Measurements from ENCODE around the gene CARD11. TPM values are rescaled to one million over a fixed set of nuclear protein-coding genes. Genes with fewer than 3 reads are reported as not detected.

CARD11 gene
- polyA plus RNA-seq, 1 of the 3 experiments (the other 2 are of a cell fraction), result not detected

DNA sequence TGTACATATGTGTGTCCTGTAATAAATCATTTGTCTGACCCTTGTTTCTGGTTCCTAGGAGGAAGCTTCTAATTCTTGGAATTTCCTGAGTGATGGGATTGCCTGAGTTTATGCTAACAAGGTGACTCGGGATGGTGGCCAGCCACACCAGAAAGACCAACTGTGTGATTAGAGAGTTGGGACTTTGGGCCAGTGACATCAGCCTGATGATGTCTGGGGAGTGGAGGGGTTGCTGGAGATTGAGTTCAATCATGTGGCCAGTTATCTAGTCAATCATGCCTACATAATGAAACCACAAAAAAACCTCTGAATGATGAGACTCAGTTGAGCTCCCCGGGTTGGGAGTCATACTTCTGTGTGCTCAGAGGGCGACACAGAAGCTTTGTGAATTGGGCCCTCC lies 23.5 kb upstream of the CARD11 start:
- ChIA-PET POLR2A (no interaction called here), CTCF (interaction anchor here (1.2 to 2.6 kb wide), 6 partner anchors 11 to 202 kb away, joined by 3 to 10 read pairs (median 6); no protein-coding TSS in a partner anchor)
- no peak overlapping the region for H3K4me3 ChIP-seq (ENCODE audit: low read depth in 2 of 2, low read length in 1 of 2)
- no peak overlapping the region for H3K9ac ChIP-seq
- H3F3A ChIP-seq (replicated peaks; ENCODE audit: insufficient read depth), result no peaks in the 10 kb centered on the region
- no peaks in the 10 kb centered on the region for H4K20me1 ChIP-seq (ENCODE audit: insufficient read depth)
- no peak overlapping the region for H3K27ac ChIP-seq (ENCODE audit: low read depth in 2 of 2, low read length in 1 of 2)
- no peaks in the 10 kb centered on the region for H3K79me2 ChIP-seq (ENCODE audit: insufficient read depth)
- no peaks in the 10 kb centered on the region for H3K4me1 ChIP-seq (ENCODE audit: control insufficient read depth in 1 of 2, insufficient read depth in 2 of 2, low read depth in 1 of 2, low read length in 1 of 2)
- TF ChIP-seq ZBTB33 (IDR thresholded peaks at IDR 0.05; ENCODE audit: borderline replicate concordance, low read depth), result no peak
- no peak for TF ChIP-seq FOXM1 (IDR thresholded peaks at IDR 0.05; ENCODE audit: low read depth)
- TF ChIP-seq FOSL2 (IDR thresholded peaks at IDR 0.05; ENCODE audit: borderline replicate concordance, low read depth), result no peak
- no peak for TF ChIP-seq FOXJ3 (CRISPR knock-in tag; IDR thresholded peaks at IDR 0.05)
- no peak for TF ChIP-seq POLR2AphosphoS5 (IDR thresholded peaks at IDR 0.05; ENCODE audit: low read depth, low read length)
- H2AFZ ChIP-seq (ENCODE audit: low read depth), result no peak overlapping the region
- H3K36me3 ChIP-seq (replicated peaks in 1 of 2; ENCODE audit: control insufficient read depth in 1 of 2, insufficient read depth in 2 of 2, low read length in 1 of 2), result no peaks in the 10 kb centered on the region
- no peak overlapping the region for H3K4me2 ChIP-seq
- DNase-seq, result no peak
- WGBS (ENCODE audit: low lambda C conversion rate), result 41% methylated on average over 3 of the region's 3 CpGs
- H3K9me2 ChIP-seq, result no peaks in the 10 kb centered on the region
- H3K27me3 ChIP-seq (ENCODE audit: insufficient read depth), result no peaks in the 10 kb centered on the region
- H3K9me3 ChIP-seq, result 0 out of 2 replicates have a peak, but pooled peaks cover 2% of the 10 kb centered on the region

GRCh38 chr7:3066506-3066905 lies 22.8 kb upstream of the CARD11 start:
- Histone ChIP-seq H3K36me3 (replicated peaks in 1 of 2; ENCODE audit: control insufficient read depth in 1 of 2, insufficient read depth in 2 of 2, low read length in 1 of 2) (no peaks in the 10 kb centered on the region), H3K9ac (no peak overlapping the region), H4K20me1 (ENCODE audit: insufficient read depth) (no peaks in the 10 kb centered on the region), H3F3A (replicated peaks; ENCODE audit: insufficient read depth) (no peaks in the 10 kb centered on the region), H3K4me2 (no peak overlapping the region), H3K9me3 (0 out of 2 replicates have a peak, but pooled peaks cover 7% of the 10 kb centered on the region), H3K79me2 (ENCODE audit: insufficient read depth) (no peaks in the 10 kb centered on the region), H3K4me1 (ENCODE audit: control insufficient read depth in 1 of 2, insufficient read depth in 2 of 2, low read depth in 1 of 2, low read length in 1 of 2) (no peaks in the 10 kb centered on the region), H2AFZ (ENCODE audit: low read depth) (no peak overlapping the region), H3K27ac (ENCODE audit: low read depth in 2 of 2, low read length in 1 of 2) (no peak overlapping the region), H3K9me2 (no peaks in the 10 kb centered on the region), H3K4me3 (ENCODE audit: low read depth in 2 of 2, low read length in 1 of 2) (no peak overlapping the region), H3K27me3 (ENCODE audit: insufficient read depth) (no peaks in the 10 kb centered on the region)
- 94% methylated on average over 1 of the region's 1 CpG for WGBS (ENCODE audit: low lambda C conversion rate)
- TF ChIP-seq RFX5 (IDR thresholded peaks at IDR 0.05; ENCODE audit: low read length) (no peak), FOXJ3 (CRISPR knock-in tag; IDR thresholded peaks at IDR 0.05) (no peak), RAD21 (IDR thresholded peaks at IDR 0.05; ENCODE audit: low read length) (no peak), SMC3 (IDR thresholded peaks at IDR 0.05; ENCODE audit: low read depth, low read length) (no peak), GABPA (IDR thresholded peaks at IDR 0.05; ENCODE audit: low read depth) (no peak), TAF1 (IDR thresholded peaks at IDR 0.05; ENCODE audit: borderline replicate concordance, low read depth, low read length) (no peak), NRF1 (IDR thresholded peaks at IDR 0.05; ENCODE audit: low read depth, low read length) (no peak), CHD2 (IDR thresholded peaks at IDR 0.05; ENCODE audit: low read length, partially characterized antibody) (no peak), MXI1 (IDR thresholded peaks at IDR 0.05; ENCODE audit: low read depth, low read length) (no peak), JUND (IDR thresholded peaks at IDR 0.05) (no peak)
- TF ChIP-seq, protein P1, sequence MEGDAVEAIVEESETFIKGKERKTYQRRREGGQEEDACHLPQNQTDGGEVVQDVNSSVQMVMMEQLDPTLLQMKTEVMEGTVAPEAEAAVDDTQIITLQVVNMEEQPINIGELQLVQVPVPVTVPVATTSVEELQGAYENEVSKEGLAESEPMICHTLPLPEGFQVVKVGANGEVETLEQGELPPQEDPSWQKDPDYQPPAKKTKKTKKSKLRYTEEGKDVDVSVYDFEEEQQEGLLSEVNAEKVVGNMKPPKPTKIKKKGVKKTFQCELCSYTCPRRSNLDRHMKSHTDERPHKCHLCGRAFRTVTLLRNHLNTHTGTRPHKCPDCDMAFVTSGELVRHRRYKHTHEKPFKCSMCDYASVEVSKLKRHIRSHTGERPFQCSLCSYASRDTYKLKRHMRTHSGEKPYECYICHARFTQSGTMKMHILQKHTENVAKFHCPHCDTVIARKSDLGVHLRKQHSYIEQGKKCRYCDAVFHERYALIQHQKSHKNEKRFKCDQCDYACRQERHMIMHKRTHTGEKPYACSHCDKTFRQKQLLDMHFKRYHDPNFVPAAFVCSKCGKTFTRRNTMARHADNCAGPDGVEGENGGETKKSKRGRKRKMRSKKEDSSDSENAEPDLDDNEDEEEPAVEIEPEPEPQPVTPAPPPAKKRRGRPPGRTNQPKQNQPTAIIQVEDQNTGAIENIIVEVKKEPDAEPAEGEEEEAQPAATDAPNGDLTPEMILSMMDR (IDR thresholded peaks at IDR 0.05), result no peak
- ChIA-PET CTCF (interaction anchor here (0.9 to 2.6 kb wide), 9 partner anchors 12 to 203 kb away, joined by 3 to 10 read pairs (median 4); no protein-coding TSS in a partner anchor), POLR2A (no interaction called here)
- no peak for DNase-seq

Measured in SK-N-SH (cell line).